ENCODE data around the gene RXRA. TPM values are rescaled to one million over a fixed set of nuclear protein-coding genes. Genes with fewer than 3 reads are reported as not detected.

RXRA gene
- total RNA-seq, 1 experiment from 2014 or later = 29.9 TPM

DNA sequence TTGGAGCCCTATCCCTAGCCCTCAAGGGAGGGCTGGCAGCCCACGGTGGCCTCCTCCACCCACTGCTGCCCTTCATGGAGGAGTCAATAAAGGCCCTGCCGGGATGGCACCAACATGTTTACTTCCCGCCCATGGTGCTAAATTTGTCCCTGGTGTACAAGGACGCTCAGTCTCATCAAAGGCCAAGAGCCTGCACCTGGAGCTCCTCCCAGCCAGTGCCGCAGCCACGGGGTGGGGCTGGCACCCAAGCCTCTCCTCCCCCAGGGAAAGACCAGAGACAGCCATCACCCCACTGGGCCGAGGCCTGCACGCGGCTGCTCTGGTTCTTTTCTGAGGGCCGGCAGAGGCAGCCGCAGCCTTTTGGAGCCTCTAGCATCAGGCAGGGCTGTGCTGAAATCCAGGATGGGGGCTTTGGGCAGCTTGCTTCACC is 34.8 kb upstream of the RXRA start:
- Histone ChIP-seq H3K9ac (ENCODE audit: extremely low read depth, insufficient read length, low read length) (no peak overlapping the region), H3T11ph (ENCODE audit: low read length) (no peak overlapping the region), H3K9me3 (ENCODE audit: control insufficient read depth, low read depth, low read length) (no peaks in the 10 kb centered on the region), H3K27me3 (ENCODE audit: insufficient read depth, low read length) (no peaks in the 10 kb centered on the region), H3K4me1 (ENCODE audit: insufficient read depth, low read length) (no peaks in the 10 kb centered on the region), H2BK15ac (ENCODE audit: low read depth, low read length) (no peak overlapping the region), H2BK12ac (ENCODE audit: insufficient read length, low read depth, low read length) (no peak overlapping the region), H4K91ac (ENCODE audit: insufficient read length, low read depth, low read length) (no peak overlapping the region), H3K23ac (ENCODE audit: insufficient read length, low read depth, low read length) (no peak overlapping the region), H3K4me2 (ENCODE audit: insufficient read depth, insufficient read length, low read length) (no peak overlapping the region), H3K23me2 (ENCODE audit: insufficient read length, low read depth, low read length, poor library complexity, severe bottlenecking) (no peaks in the 10 kb centered on the region), H2AK5ac (ENCODE audit: insufficient read length, low read length) (no peak overlapping the region), H3K18ac (ENCODE audit: insufficient read length, low read depth, low read length) (no peak overlapping the region), H3K56ac (ENCODE audit: insufficient read length, low read depth, low read length) (no peak overlapping the region), H3K79me1 (ENCODE audit: insufficient read depth, low read depth, low read length, poor library complexity, severe bottlenecking) (no peaks in the 10 kb centered on the region), H3K4ac (ENCODE audit: low read depth, low read length) (no peak overlapping the region), H2BK5ac (ENCODE audit: insufficient read length, low read length) (no peak overlapping the region), H4K8ac (replicated peaks; ENCODE audit: insufficient read length, low read depth, low read length) (no peak overlapping the region), H4K5ac (ENCODE audit: insufficient read length, low read depth, low read length) (no peak overlapping the region), H3K14ac (ENCODE audit: insufficient read depth, low read length) (no peak overlapping the region), H2BK20ac (ENCODE audit: low read depth, low read length, poor library complexity, severe bottlenecking) (no peak overlapping the region), H3K27ac (ENCODE audit: insufficient read length, low read depth, low read length) (no peak overlapping the region), H4K20me1 (ENCODE audit: control insufficient read depth, insufficient read depth, insufficient read length) (no peaks in the 10 kb centered on the region), H3K79me2 (ENCODE audit: insufficient read depth, low read length) (no peaks in the 10 kb centered on the region), H2BK120ac (ENCODE audit: low read depth, low read length, poor library complexity, severe bottlenecking) (no peak overlapping the region), H2AFZ (ENCODE audit: low read length) (no peak overlapping the region)
- Mint-ChIP-seq H3K4me1 (peaks cover 9 to 43% of the 10 kb centered on the region in 2 experiments), H3K27me3 (ENCODE audit: low read depth) (no peaks in the 10 kb centered on the region), H3K27ac (no peak overlapping the region), H3K36me3 (ENCODE audit: insufficient read depth in 1 of 3, low read depth in 3 of 3) (no peaks in the 10 kb centered on the region), H3K4me3 (no peak overlapping the region), H3K9me3 (no peaks in the 10 kb centered on the region)
- DNase-seq = no peak
- TF ChIP-seq, protein P1, sequence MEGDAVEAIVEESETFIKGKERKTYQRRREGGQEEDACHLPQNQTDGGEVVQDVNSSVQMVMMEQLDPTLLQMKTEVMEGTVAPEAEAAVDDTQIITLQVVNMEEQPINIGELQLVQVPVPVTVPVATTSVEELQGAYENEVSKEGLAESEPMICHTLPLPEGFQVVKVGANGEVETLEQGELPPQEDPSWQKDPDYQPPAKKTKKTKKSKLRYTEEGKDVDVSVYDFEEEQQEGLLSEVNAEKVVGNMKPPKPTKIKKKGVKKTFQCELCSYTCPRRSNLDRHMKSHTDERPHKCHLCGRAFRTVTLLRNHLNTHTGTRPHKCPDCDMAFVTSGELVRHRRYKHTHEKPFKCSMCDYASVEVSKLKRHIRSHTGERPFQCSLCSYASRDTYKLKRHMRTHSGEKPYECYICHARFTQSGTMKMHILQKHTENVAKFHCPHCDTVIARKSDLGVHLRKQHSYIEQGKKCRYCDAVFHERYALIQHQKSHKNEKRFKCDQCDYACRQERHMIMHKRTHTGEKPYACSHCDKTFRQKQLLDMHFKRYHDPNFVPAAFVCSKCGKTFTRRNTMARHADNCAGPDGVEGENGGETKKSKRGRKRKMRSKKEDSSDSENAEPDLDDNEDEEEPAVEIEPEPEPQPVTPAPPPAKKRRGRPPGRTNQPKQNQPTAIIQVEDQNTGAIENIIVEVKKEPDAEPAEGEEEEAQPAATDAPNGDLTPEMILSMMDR (conservative IDR thresholded peaks at IDR 0.05) = no peak
- WGBS (ENCODE audit: extremely low coverage, insufficient read length, low lambda C conversion rate) = no CpG with 5 or more reads among the region's 11 CpGs
